HUES6 (cell line): Measurements from ENCODE around the gene ALOX12B.
A peak's percentile ranks its signal among the peaks of the same experiment; 100 is the strongest.

ENCODE experiments used
- H3K27ac ChIP-seq: 2 replicates; pipeline ENCODE4 v1.7.0; 2013; ENCODE audit warnings: low read depth, mild to moderate bottlenecking, low read length, inconsistent platforms
- H3K27me3 ChIP-seq: 2 replicates; pipeline ENCODE4 v1.6.1; 2013; ENCODE audit warnings: low read length; ENCODE audit not compliant: control insufficient read depth, insufficient read depth
- H3K36me3 ChIP-seq: 2 replicates; pipeline ENCODE4 v1.6.1; 2013; ENCODE audit warnings: low read length; ENCODE audit not compliant: control insufficient read depth, insufficient read depth
- H3K4me1 ChIP-seq: 2 replicates; pipeline ENCODE4 v1.6.1; 2013; ENCODE audit warnings: low read length; ENCODE audit not compliant: control insufficient read depth, insufficient read depth
- H3K4me3 ChIP-seq: 2 replicates; pipeline ENCODE4 v1.5.1; 2013; ENCODE audit warnings: low read depth, low read length
- H3K9ac ChIP-seq: one replicate; pipeline ENCODE4 v1.6.1; 2013; ENCODE audit warnings: mild to moderate bottlenecking, low read length
- H3K9me3 ChIP-seq: 2 replicates; pipeline ENCODE4 v1.6.1; 2013; ENCODE audit warnings: low read depth, low read length; ENCODE audit not compliant: control insufficient read depth, insufficient read depth

ALOX12B gene

GRCh38 chr17:8048736-8049135 lies 38.8 kb downstream of the ALOX12B start:
- Histone ChIP-seq H3K9ac (no peak overlapping the region), H3K9me3 (no peaks in the 10 kb centered on the region), H3K36me3 (no peaks in the 10 kb centered on the region), H3K27ac (no peak overlapping the region), H3K4me3 (no peak overlapping the region), H3K27me3 (peaks cover 14% of the 10 kb centered on the region; the same call in 1 of the 2 replicates), H3K4me1 (no peaks in the 10 kb centered on the region)

GRCh38 chr17:8048236-8048635 lies 39.3 kb downstream of the ALOX12B start:
- Histone ChIP-seq H3K36me3 (no peaks in the 10 kb centered on the region), H3K4me1 (no peaks in the 10 kb centered on the region), H3K9ac (no peak overlapping the region), H3K9me3 (no peaks in the 10 kb centered on the region), H3K27ac (no peak overlapping the region), H3K4me3 (no peak overlapping the region), H3K27me3 (peaks cover 14% of the 10 kb centered on the region; the same call in 1 of the 2 replicates)

- Histone ChIP-seq H3K4me1 (no peaks in the 10 kb centered on the region), H3K4me3 (no peak overlapping the region), H3K27me3 (peaks cover 14% of the 10 kb centered on the region; the same call in 1 of the 2 replicates), H3K27ac (no peak overlapping the region), H3K9me3 (no peaks in the 10 kb centered on the region), H3K9ac (no peak overlapping the region), H3K36me3 (no peaks in the 10 kb centered on the region)
These were observed 39.8 kb downstream of the ALOX12B start for GRCh38 chr17:8047769-8048110.

- H3K9ac ChIP-seq, result no peak overlapping the region
These were observed 40.4 kb downstream of the ALOX12B start for GRCh38 chr17:8046929-8047768.

GRCh38 chr17:8046306-8046928 lies 41.1 kb downstream of the ALOX12B start:
- Histone ChIP-seq H3K27ac (no peak overlapping the region), H3K4me3 (no peak overlapping the region), H3K9me3 (no peaks in the 10 kb centered on the region), H3K4me1 (no peaks in the 10 kb centered on the region), H3K27me3 (peaks cover 8% of the 10 kb centered on the region; the same call in 1 of the 2 replicates), H3K9ac (no peak overlapping the region), H3K36me3 (no peaks in the 10 kb centered on the region)

More at GRCh38 chr17:8046929-8047768, 40.4 kb downstream of the ALOX12B start:
- no peaks in the 10 kb centered on the region for H3K36me3 ChIP-seq
- no peak overlapping the region for H3K27ac ChIP-seq
- H3K27me3 ChIP-seq, result peaks cover 14% of the 10 kb centered on the region; the same call in 1 of the 2 replicates
- no peaks in the 10 kb centered on the region for H3K9me3 ChIP-seq
- no peak overlapping the region for H3K4me3 ChIP-seq
- H3K4me1 ChIP-seq, result no peaks in the 10 kb centered on the region

GRCh38 chr17:8044819-8045810 lies 42.4 kb downstream of the ALOX12B start:
- no peaks in the 10 kb centered on the region for H3K9me3 ChIP-seq
- H3K36me3 ChIP-seq, result no peaks in the 10 kb centered on the region
- peaks cover 8% of the 10 kb centered on the region; the same call in 1 of the 2 replicates for H3K27me3 ChIP-seq
- no peak overlapping the region for H3K27ac ChIP-seq
- H3K4me1 ChIP-seq, result peaks cover 9% of the 10 kb centered on the region; the same call in 1 of the 2 replicates
- H3K9ac ChIP-seq, result no peak overlapping the region
- no peak overlapping the region for H3K4me3 ChIP-seq

- Histone ChIP-seq H3K4me3 (no peak overlapping the region), H3K27ac (no peak overlapping the region), H3K9ac (no peak overlapping the region), H3K36me3 (no peaks in the 10 kb centered on the region), H3K27me3 (peaks cover 12% of the 10 kb centered on the region), H3K9me3 (no peaks in the 10 kb centered on the region), H3K4me1 (peaks cover 17% of the 10 kb centered on the region)
These were observed 45.5 kb downstream of the ALOX12B start for GRCh38 chr17:8041979-8042378.

GRCh38 chr17:8041249-8041928 lies 46.1 kb downstream of the ALOX12B start:
- no peaks in the 10 kb centered on the region for H3K9me3 ChIP-seq
- H3K27ac ChIP-seq, result no peak overlapping the region
- H3K4me1 ChIP-seq, result peaks cover 17% of the 10 kb centered on the region
- H3K36me3 ChIP-seq, result no peaks in the 10 kb centered on the region
- H3K27me3 ChIP-seq, result peaks cover 10% of the 10 kb centered on the region
- H3K4me3 ChIP-seq, result no peak overlapping the region
- peak overlapping the region; percentile 7 for H3K9ac ChIP-seq

- Histone ChIP-seq H3K9me3 (no peaks in the 10 kb centered on the region), H3K36me3 (no peaks in the 10 kb centered on the region), H3K4me1 (peaks cover 17% of the 10 kb centered on the region), H3K27ac (no peak overlapping the region), H3K27me3 (peaks cover 4% of the 10 kb centered on the region; the same call in 1 of the 2 replicates), H3K4me3 (no peak overlapping the region), H3K9ac (no peak overlapping the region)
These were observed 47.8 kb downstream of the ALOX12B start for GRCh38 chr17:8039611-8040168.
